ENCODE results near the gene CRTC2. TPM values are rescaled to one million over a fixed set of nuclear protein-coding genes. Genes with fewer than 3 reads are reported as not detected.

CRTC2 gene
- total and polyA plus RNA-seq, 2 experiments from 2014 or later: 10.6 to 20.7 TPM

- Mint-ChIP-seq H3K36me3 (ENCODE audit: low read depth) (peaks cover 30% of the 10 kb centered on the region), H3K27me3 (ENCODE audit: insufficient read depth, low read depth, poor library complexity) (peaks cover 4% of the 10 kb centered on the region), H3K9me3 (no peaks in the 10 kb centered on the region), H3K4me3 (no peak overlapping the region), H3K27ac (no peak overlapping the region), H3K4me1 (peaks cover 3% of the 10 kb centered on the region; the same call in 2 of the 3 replicates)
- Histone ChIP-seq H3F3A (replicated peaks; ENCODE audit: low read depth) (no peaks in the 10 kb centered on the region), H3K9me2 (ENCODE audit: insufficient read depth) (no peaks in the 10 kb centered on the region), H3K27ac (ENCODE audit: low read depth) (no peak overlapping the region), H3K36me3 (ENCODE audit: insufficient read depth) (no peaks in the 10 kb centered on the region), H3K79me2 (replicated peaks; ENCODE audit: insufficient read depth) (peaks cover 99% of the 10 kb centered on the region), H3K4me2 (no peak overlapping the region), H3K4me3 (no peak overlapping the region), H4K20me1 (replicated peaks; ENCODE audit: insufficient read depth) (peaks cover 61% of the 10 kb centered on the region), H3K27me3 (ENCODE audit: insufficient read depth) (no peaks in the 10 kb centered on the region), H3K4me1 (ENCODE audit: insufficient read depth) (no peaks in the 10 kb centered on the region), H2AFZ (no peak overlapping the region)
- ATAC-seq (no peak), DNase-seq (ENCODE audit: low spot score) (no peak)
- TF ChIP-seq, protein P1, sequence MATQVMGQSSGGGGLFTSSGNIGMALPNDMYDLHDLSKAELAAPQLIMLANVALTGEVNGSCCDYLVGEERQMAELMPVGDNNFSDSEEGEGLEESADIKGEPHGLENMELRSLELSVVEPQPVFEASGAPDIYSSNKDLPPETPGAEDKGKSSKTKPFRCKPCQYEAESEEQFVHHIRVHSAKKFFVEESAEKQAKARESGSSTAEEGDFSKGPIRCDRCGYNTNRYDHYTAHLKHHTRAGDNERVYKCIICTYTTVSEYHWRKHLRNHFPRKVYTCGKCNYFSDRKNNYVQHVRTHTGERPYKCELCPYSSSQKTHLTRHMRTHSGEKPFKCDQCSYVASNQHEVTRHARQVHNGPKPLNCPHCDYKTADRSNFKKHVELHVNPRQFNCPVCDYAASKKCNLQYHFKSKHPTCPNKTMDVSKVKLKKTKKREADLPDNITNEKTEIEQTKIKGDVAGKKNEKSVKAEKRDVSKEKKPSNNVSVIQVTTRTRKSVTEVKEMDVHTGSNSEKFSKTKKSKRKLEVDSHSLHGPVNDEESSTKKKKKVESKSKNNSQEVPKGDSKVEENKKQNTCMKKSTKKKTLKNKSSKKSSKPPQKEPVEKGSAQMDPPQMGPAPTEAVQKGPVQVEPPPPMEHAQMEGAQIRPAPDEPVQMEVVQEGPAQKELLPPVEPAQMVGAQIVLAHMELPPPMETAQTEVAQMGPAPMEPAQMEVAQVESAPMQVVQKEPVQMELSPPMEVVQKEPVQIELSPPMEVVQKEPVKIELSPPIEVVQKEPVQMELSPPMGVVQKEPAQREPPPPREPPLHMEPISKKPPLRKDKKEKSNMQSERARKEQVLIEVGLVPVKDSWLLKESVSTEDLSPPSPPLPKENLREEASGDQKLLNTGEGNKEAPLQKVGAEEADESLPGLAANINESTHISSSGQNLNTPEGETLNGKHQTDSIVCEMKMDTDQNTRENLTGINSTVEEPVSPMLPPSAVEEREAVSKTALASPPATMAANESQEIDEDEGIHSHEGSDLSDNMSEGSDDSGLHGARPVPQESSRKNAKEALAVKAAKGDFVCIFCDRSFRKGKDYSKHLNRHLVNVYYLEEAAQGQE (IDR thresholded peaks at IDR 0.05; ENCODE audit: unreplicated experiment): no peak
- no peak for TF ChIP-seq JUNB (IDR thresholded peaks at IDR 0.05; ENCODE audit: unreplicated experiment)
- TF ChIP-seq EZH2phosphoT487 (IDR thresholded peaks at IDR 0.05; ENCODE audit: unreplicated experiment): no peak
- TF ChIP-seq STAT1 (IDR thresholded peaks at IDR 0.05; ENCODE audit: unreplicated experiment): no peak
- no peak for TF ChIP-seq ETS1 (IDR thresholded peaks at IDR 0.05)
- TF ChIP-seq, protein P2, sequence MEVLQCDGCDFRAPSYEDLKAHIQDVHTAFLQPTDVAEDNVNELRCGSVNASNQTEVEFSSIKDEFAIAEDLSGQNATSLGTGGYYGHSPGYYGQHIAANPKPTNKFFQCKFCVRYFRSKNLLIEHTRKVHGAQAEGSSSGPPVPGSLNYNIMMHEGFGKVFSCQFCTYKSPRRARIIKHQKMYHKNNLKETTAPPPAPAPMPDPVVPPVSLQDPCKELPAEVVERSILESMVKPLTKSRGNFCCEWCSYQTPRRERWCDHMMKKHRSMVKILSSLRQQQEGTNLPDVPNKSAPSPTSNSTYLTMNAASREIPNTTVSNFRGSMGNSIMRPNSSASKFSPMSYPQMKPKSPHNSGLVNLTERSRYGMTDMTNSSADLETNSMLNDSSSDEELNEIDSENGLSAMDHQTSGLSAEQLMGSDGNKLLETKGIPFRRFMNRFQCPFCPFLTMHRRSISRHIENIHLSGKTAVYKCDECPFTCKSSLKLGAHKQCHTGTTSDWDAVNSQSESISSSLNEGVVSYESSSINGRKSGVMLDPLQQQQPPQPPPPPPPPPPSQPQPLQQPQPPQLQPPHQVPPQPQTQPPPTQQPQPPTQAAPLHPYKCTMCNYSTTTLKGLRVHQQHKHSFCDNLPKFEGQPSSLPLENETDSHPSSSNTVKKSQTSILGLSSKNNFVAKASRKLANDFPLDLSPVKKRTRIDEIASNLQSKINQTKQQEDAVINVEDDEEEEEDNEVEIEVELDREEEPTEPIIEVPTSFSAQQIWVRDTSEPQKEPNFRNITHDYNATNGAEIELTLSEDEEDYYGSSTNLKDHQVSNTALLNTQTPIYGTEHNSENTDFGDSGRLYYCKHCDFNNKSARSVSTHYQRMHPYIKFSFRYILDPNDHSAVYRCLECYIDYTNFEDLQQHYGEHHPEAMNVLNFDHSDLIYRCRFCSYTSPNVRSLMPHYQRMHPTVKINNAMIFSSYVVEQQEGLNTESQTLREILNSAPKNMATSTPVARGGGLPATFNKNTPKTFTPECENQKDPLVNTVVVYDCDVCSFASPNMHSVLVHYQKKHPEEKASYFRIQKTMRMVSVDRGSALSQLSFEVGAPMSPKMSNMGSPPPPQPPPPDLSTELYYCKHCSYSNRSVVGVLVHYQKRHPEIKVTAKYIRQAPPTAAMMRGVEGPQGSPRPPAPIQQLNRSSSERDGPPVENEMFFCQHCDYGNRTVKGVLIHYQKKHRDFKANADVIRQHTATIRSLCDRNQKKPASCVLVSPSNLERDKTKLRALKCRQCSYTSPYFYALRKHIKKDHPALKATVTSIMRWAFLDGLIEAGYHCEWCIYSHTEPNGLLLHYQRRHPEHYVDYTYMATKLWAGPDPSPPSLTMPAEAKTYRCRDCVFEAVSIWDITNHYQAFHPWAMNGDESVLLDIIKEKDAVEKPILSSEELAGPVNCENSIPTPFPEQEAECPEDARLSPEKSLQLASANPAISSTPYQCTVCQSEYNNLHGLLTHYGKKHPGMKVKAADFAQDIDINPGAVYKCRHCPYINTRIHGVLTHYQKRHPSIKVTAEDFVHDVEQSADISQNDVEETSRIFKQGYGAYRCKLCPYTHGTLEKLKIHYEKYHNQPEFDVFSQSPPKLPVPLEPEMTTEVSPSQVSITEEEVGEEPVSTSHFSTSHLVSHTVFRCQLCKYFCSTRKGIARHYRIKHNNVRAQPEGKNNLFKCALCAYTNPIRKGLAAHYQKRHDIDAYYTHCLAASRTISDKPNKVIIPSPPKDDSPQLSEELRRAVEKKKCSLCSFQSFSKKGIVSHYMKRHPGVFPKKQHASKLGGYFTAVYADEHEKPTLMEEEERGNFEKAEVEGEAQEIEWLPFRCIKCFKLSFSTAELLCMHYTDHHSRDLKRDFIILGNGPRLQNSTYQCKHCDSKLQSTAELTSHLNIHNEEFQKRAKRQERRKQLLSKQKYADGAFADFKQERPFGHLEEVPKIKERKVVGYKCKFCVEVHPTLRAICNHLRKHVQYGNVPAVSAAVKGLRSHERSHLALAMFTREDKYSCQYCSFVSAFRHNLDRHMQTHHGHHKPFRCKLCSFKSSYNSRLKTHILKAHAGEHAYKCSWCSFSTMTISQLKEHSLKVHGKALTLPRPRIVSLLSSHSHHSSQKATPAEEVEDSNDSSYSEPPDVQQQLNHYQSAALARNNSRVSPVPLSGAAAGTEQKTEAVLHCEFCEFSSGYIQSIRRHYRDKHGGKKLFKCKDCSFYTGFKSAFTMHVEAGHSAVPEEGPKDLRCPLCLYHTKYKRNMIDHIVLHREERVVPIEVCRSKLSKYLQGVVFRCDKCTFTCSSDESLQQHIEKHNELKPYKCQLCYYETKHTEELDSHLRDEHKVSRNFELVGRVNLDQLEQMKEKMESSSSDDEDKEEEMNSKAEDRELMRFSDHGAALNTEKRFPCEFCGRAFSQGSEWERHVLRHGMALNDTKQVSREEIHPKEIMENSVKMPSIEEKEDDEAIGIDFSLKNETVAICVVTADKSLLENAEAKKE (CRISPR knock-in tag; IDR thresholded peaks at IDR 0.05): no peak
- TF ChIP-seq EZH2 (IDR thresholded peaks at IDR 0.05; ENCODE audit: low read depth, unreplicated experiment): no peak
- TF ChIP-seq ZNF114 (CRISPR knock-in tag; IDR thresholded peaks at IDR 0.05): no peak
- no peak for TF ChIP-seq POLR2AphosphoS5 (IDR thresholded peaks at IDR 0.05; ENCODE audit: low read depth)
These were observed 54.5 kb downstream of the CRTC2 start for GRCh38 chr1:153903841-153904455.
